ENCODE results near the gene TIAM2. TPM values are rescaled to one million over a fixed set of nuclear protein-coding genes. Genes with fewer than 3 reads are reported as not detected.

Gene TIAM2
- total and polyA plus RNA-seq, 2 donors (not counting 3 experiments of a cell fraction or from before 2014, with no cell fraction given), result 9.6 to 18.5 TPM

DNA sequence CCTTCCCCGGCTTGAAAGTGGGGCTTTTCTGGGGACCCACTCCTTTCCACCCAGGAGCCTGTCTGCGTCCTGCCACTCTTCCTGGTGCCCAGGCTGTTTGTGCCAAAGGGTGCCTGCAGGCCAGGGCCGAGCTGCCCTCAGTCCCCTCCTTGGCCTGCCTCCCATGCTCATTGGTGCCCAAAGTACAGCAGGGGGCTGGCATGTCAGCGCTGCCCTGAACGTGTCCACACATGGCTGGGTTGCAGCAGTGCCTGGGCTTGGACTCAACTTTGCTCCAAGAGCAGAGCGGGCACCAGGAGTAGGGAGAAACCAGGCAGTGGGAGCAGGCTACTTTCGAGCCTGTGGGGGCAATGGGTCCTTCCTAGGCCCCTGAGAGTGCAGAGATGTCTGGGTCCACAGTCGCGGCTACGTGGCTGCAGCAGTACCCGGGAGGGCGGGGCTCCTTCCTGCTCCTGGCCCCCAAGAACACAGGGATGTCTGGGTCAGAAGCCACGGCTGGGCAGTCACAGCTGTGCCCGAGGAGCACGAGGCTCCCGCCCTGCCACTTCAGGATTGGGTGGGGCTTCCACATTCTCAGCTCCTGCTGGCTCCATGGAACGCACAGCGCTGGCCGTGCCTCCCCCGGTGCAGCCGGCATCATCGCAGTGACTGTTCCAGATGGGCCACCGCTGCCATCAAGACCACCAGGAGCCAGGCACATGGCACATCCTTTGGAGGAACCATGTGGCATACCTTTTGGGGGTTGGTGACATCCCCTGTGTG is 218.7 kb downstream of the TIAM2 start:
- no peaks in the 10 kb centered on the region for H4K20me1 ChIP-seq (replicated peaks; ENCODE audit: control insufficient read depth, extremely low read depth, insufficient read depth, low read length)
- TF ChIP-seq EZH2 (IDR thresholded peaks at IDR 0.05; ENCODE audit: borderline replicate concordance, low read depth, low read length, severe bottlenecking) (no peak), GATA2 (IDR thresholded peaks at IDR 0.05; ENCODE audit: insufficient read depth, insufficient read length, low read depth, low read length) (no peak), FOS (IDR thresholded peaks at IDR 0.05; ENCODE audit: borderline replicate concordance, insufficient read depth, low read length) (no peak), POLR2A (IDR thresholded peaks at IDR 0.05; ENCODE audit: low read depth, low read length) (no peak), MYC (IDR thresholded peaks at IDR 0.05; ENCODE audit: low read depth, low read length) (no peak), JUN (IDR thresholded peaks at IDR 0.05; ENCODE audit: borderline replicate concordance, insufficient read depth, insufficient read length, low read depth) (no peak), POLR2AphosphoS5 (IDR thresholded peaks at IDR 0.05; ENCODE audit: insufficient read depth, low read depth, low read length) (no peak)
- TF ChIP-seq, protein P1, sequence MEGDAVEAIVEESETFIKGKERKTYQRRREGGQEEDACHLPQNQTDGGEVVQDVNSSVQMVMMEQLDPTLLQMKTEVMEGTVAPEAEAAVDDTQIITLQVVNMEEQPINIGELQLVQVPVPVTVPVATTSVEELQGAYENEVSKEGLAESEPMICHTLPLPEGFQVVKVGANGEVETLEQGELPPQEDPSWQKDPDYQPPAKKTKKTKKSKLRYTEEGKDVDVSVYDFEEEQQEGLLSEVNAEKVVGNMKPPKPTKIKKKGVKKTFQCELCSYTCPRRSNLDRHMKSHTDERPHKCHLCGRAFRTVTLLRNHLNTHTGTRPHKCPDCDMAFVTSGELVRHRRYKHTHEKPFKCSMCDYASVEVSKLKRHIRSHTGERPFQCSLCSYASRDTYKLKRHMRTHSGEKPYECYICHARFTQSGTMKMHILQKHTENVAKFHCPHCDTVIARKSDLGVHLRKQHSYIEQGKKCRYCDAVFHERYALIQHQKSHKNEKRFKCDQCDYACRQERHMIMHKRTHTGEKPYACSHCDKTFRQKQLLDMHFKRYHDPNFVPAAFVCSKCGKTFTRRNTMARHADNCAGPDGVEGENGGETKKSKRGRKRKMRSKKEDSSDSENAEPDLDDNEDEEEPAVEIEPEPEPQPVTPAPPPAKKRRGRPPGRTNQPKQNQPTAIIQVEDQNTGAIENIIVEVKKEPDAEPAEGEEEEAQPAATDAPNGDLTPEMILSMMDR (IDR thresholded peaks at IDR 0.05; ENCODE audit: extremely low read depth in 1 of 2, insufficient read depth in 1 of 2, low read depth in 1 of 2, low read length in 2 of 2), result no peak
- TF ChIP-seq, protein P2, sequence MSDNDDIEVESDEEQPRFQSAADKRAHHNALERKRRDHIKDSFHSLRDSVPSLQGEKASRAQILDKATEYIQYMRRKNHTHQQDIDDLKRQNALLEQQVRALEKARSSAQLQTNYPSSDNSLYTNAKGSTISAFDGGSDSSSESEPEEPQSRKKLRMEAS (IDR thresholded peaks at IDR 0.05; ENCODE audit: insufficient read depth, insufficient read length), result no peak
- H3K9ac ChIP-seq (replicated peaks; ENCODE audit: extremely low read depth, insufficient read depth, low read length), result no peak overlapping the region
- no peaks in the 10 kb centered on the region for H3K9me3 ChIP-seq (replicated peaks; ENCODE audit: control insufficient read depth, insufficient read depth, low read length)
- dilution Hi-C loops (cut with MboI; ENCODE audit: extremely low pct_ligation_motif_present, low sequenced_read_pairs) (no loop called here), intact Hi-C loops (cut with micrococcal nuclease) (no loop called here)
- ChIA-PET CTCF (interaction anchor here (0.8 to 1.8 kb wide), 6 partner anchors 10 to 346 kb away, joined by 3 to 9 read pairs (median 4); no protein-coding TSS in a partner anchor), POLR2A (no interaction called here)
- H3K79me2 ChIP-seq (ENCODE audit: control insufficient read depth, insufficient read depth, low read length), result no peaks in the 10 kb centered on the region
- no peak for DNase-seq (ENCODE audit: low read depth, low spot score)
- no peak overlapping the region for H3K4me2 ChIP-seq (ENCODE audit: insufficient read depth, low read length)
- no peaks in the 10 kb centered on the region for H3K4me1 ChIP-seq (ENCODE audit: control insufficient read depth, extremely low read depth, insufficient read depth, low read length)
- no peaks in the 10 kb centered on the region for H3K27me3 ChIP-seq (ENCODE audit: control insufficient read depth in 2 of 2, insufficient read depth in 2 of 2, low read length in 2 of 2)
- H2AFZ ChIP-seq (ENCODE audit: low read depth, low read length), result peak overlapping the region; percentile 15
- H3K9me1 ChIP-seq (replicated peaks; ENCODE audit: control insufficient read depth, extremely low read depth, insufficient read depth, low read length), result no peaks in the 10 kb centered on the region
- no peaks in the 10 kb centered on the region for H3K36me3 ChIP-seq (ENCODE audit: control insufficient read depth in 2 of 2, extremely low read depth in 1 of 2, insufficient read depth in 2 of 2, low read length in 2 of 2)
- no peak overlapping the region for H3K27ac ChIP-seq (ENCODE audit: insufficient read depth, low read depth, low read length)
- H3K4me3 ChIP-seq (replicated peaks in 1 of 3; ENCODE audit: insufficient read depth in 1 of 3, low read depth in 1 of 3, low read length in 3 of 3), result no peak overlapping the region
- BruUV-seq (replicated peaks), result no TSS peak
- FAIRE-seq, result no peak

All from endothelial cell of umbilical vein (primary cell).